RWPE1 (cell line): ENCODE results near the gene MOB3A.

Source experiments
- CTCF ChIA-PET: fragments of 350-600 bp; sonication (Branson Sonifier 250); formaldehyde crosslinking; extraction: SDS; loops from one replicate; lab custom pipeline; 2021; lab: Yijun Ruan, JAX
- POLR2A ChIA-PET: fragments of 400-600 bp; formaldehyde crosslinking; extraction: SDS; loops from one replicate; lab custom pipeline; 2020; ENCODE audit warnings: antibody characterized with exemption; ENCODE audit not compliant: low non-redundant PET; lab: Yijun Ruan, JAX
- DNase-seq: peaks from one replicate; pipeline ENCODE4 v3.0.0; 2012; ENCODE audit warnings: low spot score
- H3K27ac ChIP-seq: fragments of 450-650 bp; 2 replicates; pipeline ENCODE4 v1.5.1; 2017
- CTCF ChIP-seq: fragments of 450-650 bp; conservative IDR thresholded peaks from 2 replicates; pipeline ENCODE4 v1.5.1; 2017; ENCODE audit warnings: low read depth, mild to moderate bottlenecking

The MOB3A gene

GRCh38 chr19:2089727-2090053 lies 6.4 kb downstream of the MOB3A start:
- POLR2A ChIA-PET, result interaction anchor here (0.5 to 0.7 kb wide), 3 partner anchors 38 to 688 kb away, joined by 3 to 4 read pairs (median 3); no protein-coding TSS in a partner anchor
- CTCF ChIA-PET, result interaction anchor here (0.6 kb wide), 1 partner anchor 17 kb away, joined by 3 read pairs; no protein-coding TSS in a partner anchor

GRCh38 chr19:2089001-2089711 lies 7.0 kb downstream of the MOB3A start:
- ChIA-PET CTCF (no interaction called here), POLR2A (interaction anchor here (0.6 kb wide), 1 partner anchor 241 kb away, joined by 4 read pairs; no protein-coding TSS in a partner anchor)
- TF ChIP-seq CTCF, result no peak; the same call in 1 of the 2 replicates
- H3K27ac ChIP-seq, result peak overlapping the region; percentile 98
- peak; percentile 92 for DNase-seq

More at GRCh38 chr19:2089727-2090053, 6.4 kb downstream of the MOB3A start:
- peak overlapping the region; percentile 98 for H3K27ac ChIP-seq
- no peak for DNase-seq
- no peak for TF ChIP-seq CTCF

- no peak for TF ChIP-seq CTCF
- peak overlapping the region; percentile 98 for H3K27ac ChIP-seq
- CTCF ChIA-PET, result interaction anchor here (0.7 to 1.0 kb wide), 2 partner anchors 18 to 68 kb away, joined by 3 to 7 read pairs; no protein-coding TSS in a partner anchor
- no peak for DNase-seq
- POLR2A ChIA-PET, result interaction anchor here (1.1 kb wide), 1 partner anchor 8 kb away, joined by 4 read pairs; no protein-coding TSS in a partner anchor
These were observed 8.5 kb downstream of the MOB3A start for GRCh38 chr19:2087621-2088100.

- peak; percentile 81 for DNase-seq
- ChIA-PET CTCF (interaction anchor here (0.7 to 1.0 kb wide), 2 partner anchors 17 to 67 kb away, joined by 3 to 7 read pairs; no protein-coding TSS in a partner anchor), POLR2A (interaction anchor here (1.1 kb wide), 1 partner anchor 9 kb away, joined by 4 read pairs; no protein-coding TSS in a partner anchor)
- H3K27ac ChIP-seq, result peak overlapping the region; percentile 98
These were observed 9.2 kb downstream of the MOB3A start for GRCh38 chr19:2086695-2087620.

- no peak for DNase-seq
- peak overlapping the region; percentile 98 for H3K27ac ChIP-seq
- ChIA-PET POLR2A (no interaction called here), CTCF (no interaction called here)
- TF ChIP-seq CTCF, result no peak
These were observed 11.0 kb downstream of the MOB3A start for GRCh38 chr19:2084993-2085720.

- peak overlapping the region; percentile 98 for H3K27ac ChIP-seq
- no peak for TF ChIP-seq CTCF
- CTCF ChIA-PET, result no interaction called here
- no peak for DNase-seq
- POLR2A ChIA-PET, result no interaction called here
These were observed 12.8 kb downstream of the MOB3A start for GRCh38 chr19:2083174-2083854.
